Loucy (cell line): Measurements from ENCODE around the gene ACAA2.

ENCODE experiments used
- H2AFZ ChIP-seq: fragments of 200-600 bp; sonication (generic); 2 replicates; pipeline ENCODE4 v1.6.0; 2016; ENCODE audit warnings: antibody characterized with exemption, mild to moderate bottlenecking, low read length, moderate library complexity
- H3F3A ChIP-seq: fragments of 200-600 bp; 2 replicates; pipeline ENCODE4 v1.6.0; 2016; ENCODE audit warnings: antibody characterized with exemption, low read depth, mild to moderate bottlenecking
- H3K27me3 ChIP-seq: fragments of 200-600 bp; sonication (generic); 2 replicates; pipeline ENCODE4 v1.6.1; 2014; ENCODE audit warnings: low read length, mild to moderate bottlenecking; ENCODE audit not compliant: insufficient read depth, poor library complexity, severe bottlenecking
- H3K36me3 ChIP-seq: fragments of 200-600 bp; sonication (generic); 2 replicates; pipeline ENCODE4 v1.6.1; 2016; ENCODE audit warnings: low read length; ENCODE audit not compliant: insufficient read depth
- H3K4me1 ChIP-seq: fragments of 200-600 bp; sonication (generic); 2 replicates; pipeline ENCODE4 v1.5.1; 2014; ENCODE audit warnings: low read length, mild to moderate bottlenecking; ENCODE audit not compliant: insufficient read depth, poor library complexity, severe bottlenecking
- H3K4me2 ChIP-seq: fragments of 200-600 bp; sonication (generic); 2 replicates; pipeline ENCODE4 v1.6.0; 2014; ENCODE audit warnings: antibody characterized with exemption, low read length, low read depth, mild to moderate bottlenecking; ENCODE audit not compliant: poor library complexity, severe bottlenecking
- H3K4me3 ChIP-seq: fragments of 200-600 bp; sonication (generic); 2 replicates; pipeline ENCODE4 v1.5.1; 2014; ENCODE audit warnings: low read length, mild to moderate bottlenecking, mixed read lengths; ENCODE audit not compliant: poor library complexity, severe bottlenecking
- H3K79me2 ChIP-seq: fragments of 200-600 bp; sonication (generic); 2 replicates; pipeline ENCODE4 v1.6.1; 2014; ENCODE audit warnings: low read length; ENCODE audit not compliant: insufficient read depth
- H3K9ac ChIP-seq: fragments of 200-600 bp; sonication (generic); 2 replicates; pipeline ENCODE4 v1.6.0; 2014; ENCODE audit warnings: mild to moderate bottlenecking, low read depth, low read length, moderate library complexity; ENCODE audit not compliant: poor library complexity, severe bottlenecking
- H3K9me2 ChIP-seq: fragments of 200-600 bp; sonication (generic); replicated peaks from 2 replicates; pipeline ENCODE4 v1.6.1; 2016; ENCODE audit warnings: low read depth, low read length, mixed read lengths
- H3K9me3 ChIP-seq: fragments of 200-600 bp; sonication (generic); 2 replicates; pipeline ENCODE4 v1.6.1; 2014; ENCODE audit warnings: mild to moderate bottlenecking, antibody characterized with exemption, low read length, low read depth; ENCODE audit not compliant: insufficient read depth
- H4K20me1 ChIP-seq: fragments of 200-600 bp; sonication (generic); 2 replicates; pipeline ENCODE4 v1.6.0; 2014; ENCODE audit warnings: antibody characterized with exemption, low read length, mild to moderate bottlenecking; ENCODE audit not compliant: insufficient read depth, poor library complexity, severe bottlenecking
- EZH2phosphoT487 ChIP-seq: fragments of 200-600 bp; IDR thresholded peaks from 2 replicates; pipeline ENCODE4 v1.6.1; 2018; ENCODE audit warnings: antibody characterized with exemption, mild to moderate bottlenecking, moderate library complexity, borderline replicate concordance
- TF ChIP-seq, protein P1 (sequence below): fragments of 200-600 bp; sonication (generic); conservative IDR thresholded peaks from 2 replicates; pipeline ENCODE4 v1.5.1; 2014; ENCODE audit warnings: mild to moderate bottlenecking, antibody characterized with exemption, low read length

The ACAA2 gene

GRCh38 chr18:49843778-49844625, 30.7 kb upstream of the ACAA2 start:
- no peaks in the 10 kb centered on the region for H3K9me2 ChIP-seq
- no peaks in the 10 kb centered on the region for H4K20me1 ChIP-seq
- H3K4me1 ChIP-seq, result no peaks in the 10 kb centered on the region
- TF ChIP-seq, protein P1, sequence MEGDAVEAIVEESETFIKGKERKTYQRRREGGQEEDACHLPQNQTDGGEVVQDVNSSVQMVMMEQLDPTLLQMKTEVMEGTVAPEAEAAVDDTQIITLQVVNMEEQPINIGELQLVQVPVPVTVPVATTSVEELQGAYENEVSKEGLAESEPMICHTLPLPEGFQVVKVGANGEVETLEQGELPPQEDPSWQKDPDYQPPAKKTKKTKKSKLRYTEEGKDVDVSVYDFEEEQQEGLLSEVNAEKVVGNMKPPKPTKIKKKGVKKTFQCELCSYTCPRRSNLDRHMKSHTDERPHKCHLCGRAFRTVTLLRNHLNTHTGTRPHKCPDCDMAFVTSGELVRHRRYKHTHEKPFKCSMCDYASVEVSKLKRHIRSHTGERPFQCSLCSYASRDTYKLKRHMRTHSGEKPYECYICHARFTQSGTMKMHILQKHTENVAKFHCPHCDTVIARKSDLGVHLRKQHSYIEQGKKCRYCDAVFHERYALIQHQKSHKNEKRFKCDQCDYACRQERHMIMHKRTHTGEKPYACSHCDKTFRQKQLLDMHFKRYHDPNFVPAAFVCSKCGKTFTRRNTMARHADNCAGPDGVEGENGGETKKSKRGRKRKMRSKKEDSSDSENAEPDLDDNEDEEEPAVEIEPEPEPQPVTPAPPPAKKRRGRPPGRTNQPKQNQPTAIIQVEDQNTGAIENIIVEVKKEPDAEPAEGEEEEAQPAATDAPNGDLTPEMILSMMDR, result no peak
- TF ChIP-seq EZH2phosphoT487, result no peak
- no peak overlapping the region for H3K9ac ChIP-seq
- no peaks in the 10 kb centered on the region for H3K27me3 ChIP-seq
- H3K9me3 ChIP-seq, result no peaks in the 10 kb centered on the region
- H3K4me2 ChIP-seq, result no peak overlapping the region
- no peak overlapping the region for H2AFZ ChIP-seq
- no peaks in the 10 kb centered on the region for H3F3A ChIP-seq
- H3K79me2 ChIP-seq, result no peaks in the 10 kb centered on the region
- no peaks in the 10 kb centered on the region for H3K36me3 ChIP-seq
- no peak overlapping the region for H3K4me3 ChIP-seq

DNA sequence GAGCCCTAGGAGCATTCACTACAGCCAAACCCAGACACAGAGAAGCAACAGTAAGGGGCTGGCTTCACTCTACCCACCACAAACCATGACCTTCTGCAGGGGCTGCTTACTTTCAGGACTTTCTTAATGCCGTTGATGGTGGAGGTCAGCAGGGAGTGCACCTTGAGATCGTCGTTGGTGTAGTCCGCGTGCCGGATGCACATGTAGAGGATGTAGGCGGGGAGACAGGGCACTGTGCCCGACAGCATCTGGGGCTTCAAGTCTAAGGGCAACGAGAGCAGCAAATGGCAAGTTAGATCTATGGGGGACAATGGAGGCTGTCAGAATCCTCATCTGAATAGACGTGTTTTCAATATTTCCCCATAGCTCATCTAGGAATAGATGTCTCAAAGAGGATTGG, 29.8 kb upstream of the ACAA2 start:
- no peaks in the 10 kb centered on the region for H3K9me3 ChIP-seq
- H3K9me2 ChIP-seq, result no peaks in the 10 kb centered on the region
- H3K27me3 ChIP-seq, result no peaks in the 10 kb centered on the region
- no peak overlapping the region for H3K4me3 ChIP-seq
- H3K9ac ChIP-seq, result no peak overlapping the region
- no peaks in the 10 kb centered on the region for H4K20me1 ChIP-seq
- no peak for TF ChIP-seq EZH2phosphoT487
- TF ChIP-seq, protein P1, result no peak
- H3K4me1 ChIP-seq, result no peaks in the 10 kb centered on the region
- no peaks in the 10 kb centered on the region for H3K79me2 ChIP-seq
- H2AFZ ChIP-seq, result no peak overlapping the region
- H3K36me3 ChIP-seq, result no peaks in the 10 kb centered on the region
- no peaks in the 10 kb centered on the region for H3F3A ChIP-seq
- H3K4me2 ChIP-seq, result no peak overlapping the region

DNA sequence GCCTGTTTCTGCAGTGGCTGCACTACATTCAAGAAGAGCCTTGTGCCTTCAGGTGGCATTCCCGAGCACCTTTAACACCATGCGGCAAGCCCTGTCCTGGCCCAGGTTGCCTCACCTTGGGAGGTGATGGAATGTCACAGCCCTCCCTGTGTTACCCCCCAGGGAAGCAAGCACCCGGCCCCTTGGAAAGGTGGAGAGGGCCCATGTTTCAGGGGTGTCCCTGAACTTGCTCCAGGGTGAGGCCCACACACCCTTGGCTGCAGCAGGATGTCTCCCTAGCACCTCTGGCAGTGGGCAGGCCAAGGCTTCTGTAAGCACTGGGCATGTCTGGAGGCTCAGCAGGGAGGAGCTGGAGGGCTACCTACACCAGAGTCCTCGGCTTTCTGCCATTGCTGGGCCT, 29.3 kb upstream of the ACAA2 start:
- H3K9me3 ChIP-seq, result no peaks in the 10 kb centered on the region

More for the DNA sequence above, 29.3 kb upstream of the ACAA2 start:
- Histone ChIP-seq H2AFZ (no peak overlapping the region), H3K4me1 (no peaks in the 10 kb centered on the region), H3F3A (no peaks in the 10 kb centered on the region), H3K79me2 (no peaks in the 10 kb centered on the region), H3K4me2 (no peak overlapping the region), H3K4me3 (no peak overlapping the region), H4K20me1 (no peaks in the 10 kb centered on the region), H3K27me3 (no peaks in the 10 kb centered on the region), H3K36me3 (no peaks in the 10 kb centered on the region), H3K9ac (no peak overlapping the region), H3K9me2 (no peaks in the 10 kb centered on the region)
- TF ChIP-seq, protein P1, result no peak
- TF ChIP-seq EZH2phosphoT487, result no peak
